Left cardiac atrium (tissue), 4 donors: ENCODE measurements around the gene CYP46A1. TPM values are rescaled to one million over a fixed set of nuclear protein-coding genes. Genes with fewer than 3 reads are reported as not detected.

ENCODE experiments used
- ATAC-seq, 2 donors: fragments of 200-7000 bp; cut with Tn5 transposase; one replicate each; pipeline ENCODE4 v1.9.1; 2020; ENCODE audit warnings: mild to moderate bottlenecking in 2 of 2, moderate library complexity in 2 of 2
- DNase-seq: peaks from one replicate; pipeline ENCODE4 v3.0.0-alpha.2; 2020
- intact Hi-C, 2 donors: fragments of 100-400 bp; cut with DNase I; formaldehyde crosslinking; loops; one replicate each; pipeline versions ENCODE4 v1.14.1 to v1.15.1; 2022 to 2023
- total RNA-seq, 2 donors: library from RNA; stranded (reverse); fragmentation: NEBNext Ultra II Directional; extraction: Animal tissue kit (Norgen Biotek cat#: 25700); gene quantifications; one replicate each; pipeline ENCODE4 v1.2.1, GENCODE V29; 2021
- donor health status: DM: no; HTN: yes; CAD: no.
- donor health status: DM: no; HTN: yes; CAD: no; lungs with severe emphysema.
- donor health status: DM: yes; HTN: yes; CAD: no.
- donor health status: Dilated cardiomyopathy.

The CYP46A1 gene
- total RNA-seq, 2 donors from 2014 or later = 4.1 to 4.7 TPM

DNA sequence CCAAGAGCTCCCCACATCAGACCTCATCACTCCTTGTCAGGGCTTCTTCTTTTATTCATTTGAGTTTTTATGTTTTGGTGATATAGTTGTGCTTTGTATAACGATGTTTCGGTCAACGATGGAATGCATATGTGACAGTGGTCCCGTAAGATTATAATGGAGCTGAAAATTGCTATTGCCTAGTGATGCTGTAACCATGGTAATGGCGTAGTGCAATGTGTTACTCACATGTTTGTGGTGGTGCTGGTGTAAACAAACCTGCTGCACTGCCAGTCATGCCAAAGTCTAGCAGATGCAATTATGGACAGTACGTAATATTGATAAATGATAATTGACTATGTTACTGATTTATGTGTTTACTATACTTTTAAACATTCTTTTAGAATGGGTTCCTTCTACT is 16.3 kb downstream of the CYP46A1 start:
- DNase-seq (no peak), ATAC-seq (no peak)
- intact Hi-C loops = no loop called here

- intact Hi-C loops = no loop called here
- no peak for DNase-seq
- no peak for ATAC-seq
These were observed 17.2 kb downstream of the CYP46A1 start for GRCh38 chr14:99701260-99701659.

- no peak for DNase-seq
- ATAC-seq = no peak
- intact Hi-C loops = no loop called here
These were observed 18.0 kb downstream of the CYP46A1 start for GRCh38 chr14:99702115-99702514.

DNA sequence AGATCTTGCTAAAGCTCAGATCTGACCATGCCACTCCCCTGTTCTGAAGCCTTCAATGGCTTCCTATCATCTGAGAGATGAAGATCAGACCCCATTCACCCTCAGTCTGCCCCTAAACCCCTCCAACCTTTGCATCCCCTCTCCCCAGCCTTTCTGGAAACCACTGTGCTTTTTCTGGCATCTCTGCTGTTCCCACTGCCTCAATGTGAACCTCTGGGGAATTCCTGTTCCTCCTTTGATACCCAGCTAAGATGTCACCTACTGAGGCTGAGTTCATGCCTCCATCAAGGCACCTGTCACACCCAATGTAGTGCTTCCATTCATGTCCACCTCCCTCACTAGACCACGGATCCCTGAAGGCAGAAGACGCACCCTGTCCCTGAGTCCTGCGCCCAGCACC is 19.3 kb downstream of the CYP46A1 start:
- DNase-seq (no peak), ATAC-seq (no peak)
- intact Hi-C loops = no loop called here

GRCh38 chr14:99704037-99704436 is 19.9 kb downstream of the CYP46A1 start:
- no peak for DNase-seq
- intact Hi-C loops = no loop called here
- ATAC-seq = no peak

- DNase-seq (no peak), ATAC-seq (no peak)
- intact Hi-C loops = no loop called here
These were observed 22.2 kb downstream of the CYP46A1 start for GRCh38 chr14:99706107-99706900.

GRCh38 chr14:99707420-99707819 is 23.3 kb downstream of the CYP46A1 start:
- intact Hi-C loops = no loop called here
- ATAC-seq = no peak

GRCh38 chr14:99707921-99708320 is 23.8 kb downstream of the CYP46A1 start:
- ATAC-seq = no peak
- DNase-seq = no peak
- intact Hi-C loops = no loop called here

More at GRCh38 chr14:99707420-99707819, 23.3 kb downstream of the CYP46A1 start:
- no peak for DNase-seq

DNA sequence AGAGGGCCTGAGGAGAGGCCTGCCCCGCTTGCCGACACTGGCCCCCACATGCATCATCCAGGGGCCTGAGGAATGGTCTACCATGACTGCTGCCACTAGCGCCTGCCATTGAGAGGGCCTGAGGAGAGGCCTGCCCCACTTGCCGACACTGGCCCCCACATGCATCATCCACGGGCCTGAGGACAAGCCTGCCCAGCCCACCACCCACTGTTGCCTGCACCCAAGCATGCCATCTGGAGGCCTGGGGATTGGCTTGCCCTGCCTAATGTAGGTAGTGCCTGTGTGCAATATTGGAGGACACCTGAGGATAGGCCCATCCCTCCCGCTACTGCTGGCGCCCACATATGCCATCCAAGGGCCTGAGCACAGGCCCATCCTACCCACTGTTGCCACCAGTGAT is 24.4 kb downstream of the CYP46A1 start:
- no peak for ATAC-seq
- DNase-seq = no peak

DNA sequence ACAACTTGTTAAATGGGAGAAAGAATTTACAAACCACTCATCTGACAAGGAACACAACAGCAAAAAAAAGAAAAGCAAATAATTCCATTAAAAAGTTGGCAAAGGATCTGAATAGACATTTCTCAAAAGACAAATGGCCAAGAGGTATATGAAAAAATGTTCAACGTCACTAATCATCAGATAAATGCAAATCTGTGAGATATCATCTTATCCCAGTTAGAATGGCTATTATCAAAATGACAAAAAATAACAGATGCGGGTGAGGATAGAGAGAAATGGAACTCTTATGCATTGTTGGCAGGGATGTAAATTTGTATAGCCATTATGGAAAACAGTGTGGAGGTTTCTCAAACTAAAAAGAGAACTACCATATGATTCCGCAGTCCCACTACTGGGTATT is 29.9 kb downstream of the CYP46A1 start:
- no peak for ATAC-seq
- intact Hi-C loops = no loop called here
- DNase-seq = no peak

More for the DNA sequence above, 24.4 kb downstream of the CYP46A1 start:
- intact Hi-C loops = no loop called here

DNA sequence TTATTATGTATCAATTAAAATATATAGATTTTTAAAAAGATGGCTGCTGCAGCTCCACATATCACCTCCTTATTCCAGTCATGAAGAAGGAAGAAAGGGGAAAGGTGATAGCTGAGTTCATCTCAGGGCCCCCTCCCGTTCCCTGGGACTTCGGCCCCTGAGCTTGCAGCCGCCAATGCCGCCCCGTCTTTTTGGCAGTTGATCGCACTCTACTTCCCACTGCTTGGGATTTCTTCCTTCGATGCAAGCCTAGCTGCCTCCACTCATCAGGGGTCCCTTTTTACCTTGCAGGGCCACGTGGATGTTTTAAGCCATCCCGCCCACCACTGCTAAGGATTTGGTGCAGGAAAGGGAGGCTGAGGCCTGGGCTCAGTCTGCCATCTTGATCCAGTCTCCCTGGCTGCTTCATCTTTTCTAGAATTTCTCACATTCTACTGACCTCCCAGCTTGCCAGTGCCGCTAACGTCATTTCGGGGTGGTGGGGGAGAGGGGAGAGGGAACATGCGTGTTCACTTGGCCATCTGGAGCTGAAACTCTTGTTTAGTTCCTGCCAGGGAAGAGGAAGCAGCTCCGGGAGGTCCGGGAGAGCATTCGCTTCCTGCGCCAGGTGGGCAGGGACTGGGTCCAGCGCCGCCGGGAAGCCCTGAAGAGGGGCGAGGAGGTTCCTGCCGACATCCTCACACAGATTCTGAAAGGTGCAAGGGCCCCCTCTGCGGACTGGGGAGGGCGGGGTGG is 31.3 kb downstream of the CYP46A1 start:
- DNase-seq (no peak), ATAC-seq (no peak)
- intact Hi-C loops = no loop called here

- intact Hi-C loops = no loop called here
- ATAC-seq (no peak), DNase-seq (no peak)
These were observed 32.2 kb downstream of the CYP46A1 start for GRCh38 chr14:99716091-99716849.

- DNase-seq = no peak
- intact Hi-C loops = no loop called here
- no peak for ATAC-seq
These were observed 33.0 kb downstream of the CYP46A1 start for GRCh38 chr14:99716850-99717681.

- intact Hi-C loops = no loop called here
- DNase-seq = no peak
These were observed 33.5 kb downstream of the CYP46A1 start for GRCh38 chr14:99717682-99718013.

DNA sequence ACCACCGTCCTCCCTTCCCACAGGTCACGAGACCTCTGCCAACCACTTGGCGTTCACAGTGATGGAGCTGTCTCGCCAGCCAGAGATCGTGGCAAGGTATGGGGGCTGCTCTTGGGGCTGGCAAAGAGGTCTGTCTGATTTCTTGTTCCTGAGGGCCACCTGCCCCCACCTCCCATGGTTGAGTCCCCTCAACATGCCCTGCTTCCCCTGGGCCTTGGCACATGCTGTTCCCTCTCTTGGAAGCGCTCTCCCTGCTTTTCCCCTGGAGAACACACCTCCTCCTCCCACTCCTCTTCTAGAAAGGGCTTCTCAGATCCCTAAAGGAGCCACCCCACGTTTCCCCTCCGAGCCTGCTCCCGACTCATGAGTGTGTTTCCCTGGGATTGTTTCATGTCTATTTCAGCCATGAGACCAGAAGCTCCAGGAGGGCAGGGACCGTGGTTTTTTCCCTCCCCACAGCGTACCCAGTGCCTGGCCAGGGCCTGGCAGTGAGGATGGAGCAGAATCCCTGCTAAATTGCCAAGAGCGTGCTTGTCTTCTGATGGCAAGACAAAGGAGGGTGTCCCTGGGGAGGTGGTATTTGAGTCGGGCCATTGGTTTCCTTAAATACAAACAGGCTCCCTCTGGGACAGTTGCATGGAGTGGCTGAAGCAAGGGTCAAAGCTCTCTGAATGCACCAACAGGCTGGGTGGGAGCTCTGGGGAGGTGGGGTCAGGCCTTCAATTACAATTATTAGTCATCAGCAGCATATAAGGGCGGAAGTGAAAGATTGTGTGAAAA is 34.1 kb downstream of the CYP46A1 start:
- DNase-seq (no peak), ATAC-seq (no peak)
- intact Hi-C loops = no loop called here

More at GRCh38 chr14:99717682-99718013, 33.5 kb downstream of the CYP46A1 start:
- ATAC-seq = no peak

DNA sequence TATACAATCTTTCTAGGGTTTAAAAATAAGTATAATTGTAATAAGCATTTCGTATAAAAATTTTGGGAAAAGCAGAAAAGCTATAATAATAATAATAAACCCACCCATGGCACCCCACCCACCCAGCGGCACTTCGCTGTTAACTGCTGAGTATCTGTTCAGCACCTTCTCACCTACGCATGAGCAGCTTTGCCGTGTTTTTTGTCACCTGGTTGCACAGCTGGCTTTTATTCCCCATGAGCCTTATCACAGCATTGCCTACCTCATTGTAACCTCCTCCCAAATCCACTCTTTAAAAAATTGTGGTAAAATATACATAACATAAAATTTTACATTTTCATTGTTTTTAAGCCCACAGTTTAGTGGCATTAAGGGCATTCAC is 34.7 kb downstream of the CYP46A1 start:
- intact Hi-C loops = no loop called here
- no peak for DNase-seq
- ATAC-seq = no peak

GRCh38 chr14:99720941-99721791 is 37.1 kb downstream of the CYP46A1 start:
- no peak for DNase-seq
- no peak for ATAC-seq
- intact Hi-C loops = no loop called here
